Mesothelial cell of epicardium (in vitro differentiated cells): ENCODE data around the gene PKNOX1. TPM values are rescaled to one million over a fixed set of nuclear protein-coding genes. Genes with fewer than 3 reads are reported as not detected.

Experiments used
- DNase-seq, 2 experiments: peaks; one replicate each; pipeline ENCODE4 v3.0.0; 2021; ENCODE audit warnings: low spot score in 2 of 2; ENCODE audit not compliant: unreplicated experiment in 2 of 2
- H3K27ac Mint-ChIP-seq: 2 replicates; pipeline ENCODE4 v1.8.0; 2021; ENCODE audit warnings: mixed read lengths
- H3K27me3 Mint-ChIP-seq: 2 replicates; pipeline ENCODE4 v1.8.0; 2021; ENCODE audit warnings: low read depth, mixed read lengths
- H3K36me3 Mint-ChIP-seq: 2 replicates; pipeline ENCODE4 v1.8.0; 2021; ENCODE audit warnings: mixed read lengths
- H3K4me1 Mint-ChIP-seq: 2 replicates; pipeline ENCODE4 v1.8.0; 2021; ENCODE audit warnings: mixed read lengths
- H3K4me3 Mint-ChIP-seq: 2 replicates; pipeline ENCODE4 v1.8.0; 2021; ENCODE audit warnings: mild to moderate bottlenecking, moderate library complexity, mixed read lengths
- H3K9me3 Mint-ChIP-seq: 2 replicates; pipeline ENCODE4 v1.8.0; 2021; ENCODE audit warnings: mixed read lengths
- CTCF ChIP-seq: fragments of 200-600 bp; sonication (generic); IDR thresholded peaks from one replicate; pipeline ENCODE4 v1.5.0; 2021; ENCODE audit warnings: antibody characterized with exemption; ENCODE audit not compliant: unreplicated experiment
- total RNA-seq: library from RNA; stranded (reverse); gene quantifications from 3 replicates; pipeline ENCODE4 v1.2.1, GENCODE V29; 2021

Gene PKNOX1
- total RNA-seq, 1 donor from 2014 or later = 31.9 TPM

DNA sequence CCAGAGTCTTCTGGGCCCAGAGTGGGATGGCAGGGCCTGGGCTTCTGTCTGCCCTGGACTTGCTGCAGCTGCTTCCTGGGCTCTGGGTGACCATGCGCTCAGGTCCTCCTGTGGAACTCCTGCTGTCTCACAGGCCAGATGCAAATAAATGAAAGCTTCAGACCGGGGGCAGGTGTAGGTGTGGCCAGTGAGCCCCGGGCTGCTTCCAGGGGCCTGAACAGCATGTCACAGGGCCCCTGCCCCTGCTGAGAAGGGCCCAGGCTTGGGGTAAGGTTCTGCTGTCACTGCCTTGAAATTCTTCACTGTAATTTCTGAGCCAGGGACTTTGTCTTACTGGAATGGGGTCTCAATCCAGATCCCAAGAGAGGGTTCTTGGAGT, 2.5 kb upstream of the PKNOX1 start:
- DNase-seq = no peak
- no peak for TF ChIP-seq CTCF
- H3K27me3 Mint-ChIP-seq = no peaks in the 10 kb centered on the region
- H3K36me3 Mint-ChIP-seq = peaks cover 5% of the 10 kb centered on the region
- H3K9me3 Mint-ChIP-seq = peaks cover 5% of the 10 kb centered on the region
- peak overlapping the region; percentile 79 for H3K27ac Mint-ChIP-seq
- H3K4me3 Mint-ChIP-seq = no peak overlapping the region
- peaks cover 31% of the 10 kb centered on the region for H3K4me1 Mint-ChIP-seq

DNA sequence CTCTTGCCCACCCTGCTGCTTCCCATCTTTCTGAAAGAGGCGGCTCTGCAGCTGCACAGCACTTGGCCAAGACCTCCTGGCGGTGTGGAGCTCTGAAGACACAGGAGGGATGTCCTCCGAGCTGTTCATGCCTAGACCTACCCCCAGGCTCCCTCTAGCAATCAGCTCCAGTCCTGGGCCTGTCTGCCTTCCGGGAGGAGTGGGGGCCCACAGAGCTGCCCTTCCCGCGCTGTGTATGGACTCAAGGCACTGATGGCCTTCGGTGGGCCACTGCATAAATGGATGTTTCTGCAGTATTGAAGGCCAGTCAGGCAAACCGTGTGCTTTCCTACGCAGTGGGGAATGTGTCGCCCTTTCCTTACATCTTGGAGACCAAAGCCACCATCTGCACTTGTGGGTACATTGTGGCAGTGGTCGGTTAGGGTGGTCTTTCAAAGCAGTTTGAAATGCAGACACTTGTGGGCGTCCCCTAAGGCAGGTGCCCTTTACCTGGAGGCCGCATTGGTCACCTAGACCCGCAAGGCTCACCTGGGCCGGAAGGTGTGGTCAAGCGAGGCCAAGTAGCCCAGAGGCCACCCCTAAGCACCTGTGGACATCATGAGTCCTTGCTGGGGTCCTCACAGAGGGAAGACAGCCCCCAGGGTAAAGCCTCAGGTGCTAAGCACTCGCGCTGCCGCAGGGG, 912 bp upstream of the PKNOX1 start:
- Mint-ChIP-seq H3K9me3 (peaks cover 10% of the 10 kb centered on the region), H3K36me3 (peaks cover 12% of the 10 kb centered on the region), H3K27ac (peak overlapping the region; percentile 79), H3K27me3 (no peaks in the 10 kb centered on the region), H3K4me3 (peak overlapping the region; percentile 62), H3K4me1 (peaks cover 30% of the 10 kb centered on the region)
- no peak for DNase-seq
- TF ChIP-seq CTCF = no peak

- H3K4me3 Mint-ChIP-seq = peak overlapping the region; percentile 85
- peak overlapping the region; percentile 98 for H3K27ac Mint-ChIP-seq
- peak; percentile 67 to 68 for DNase-seq
- no peaks in the 10 kb centered on the region for H3K27me3 Mint-ChIP-seq
- H3K36me3 Mint-ChIP-seq = peaks cover 23% of the 10 kb centered on the region
- peaks cover 23% of the 10 kb centered on the region for H3K4me1 Mint-ChIP-seq
- TF ChIP-seq CTCF = no peak
- H3K9me3 Mint-ChIP-seq = peaks cover 14% of the 10 kb centered on the region
Measured at GRCh38 chr21:42974832-42975820, 764 bp downstream of the PKNOX1 start.

DNA sequence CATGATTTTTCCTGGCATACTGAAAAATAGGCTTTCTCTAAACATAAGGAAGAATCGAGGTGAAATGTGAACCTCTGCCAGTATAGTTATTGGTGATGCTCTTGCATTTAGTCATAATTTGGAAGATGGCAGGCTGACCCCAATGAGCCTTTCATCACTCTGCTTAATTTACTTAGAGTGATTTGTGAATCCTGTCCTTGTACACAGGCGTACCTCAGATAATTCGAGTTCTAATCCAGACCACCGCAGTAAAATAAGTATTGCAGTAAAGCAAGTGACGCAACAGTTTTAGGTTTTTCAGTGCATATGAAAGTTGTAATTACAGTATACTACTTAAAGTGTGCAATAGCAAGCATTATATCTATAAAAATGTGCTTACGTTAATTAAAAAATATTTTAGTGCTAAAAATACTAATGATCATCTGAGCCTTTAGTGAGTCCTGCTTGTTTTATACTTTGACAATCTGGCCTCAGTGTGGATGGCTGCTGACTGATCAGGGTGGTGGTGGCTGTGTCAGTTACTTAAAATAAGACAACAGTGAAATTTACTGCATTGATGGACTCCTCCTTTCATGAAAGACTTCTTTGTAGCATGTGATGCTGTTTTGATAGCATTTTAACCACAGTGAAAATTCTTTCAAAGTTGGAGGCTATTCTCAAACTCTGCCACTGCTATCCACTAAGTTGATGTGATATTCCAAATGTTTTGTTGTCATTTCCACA, 1.7 kb downstream of the PKNOX1 start:
- peaks cover 28% of the 10 kb centered on the region for H3K4me1 Mint-ChIP-seq
- no peaks in the 10 kb centered on the region for H3K27me3 Mint-ChIP-seq
- DNase-seq = no peak
- H3K4me3 Mint-ChIP-seq = peak overlapping the region; percentile 85
- TF ChIP-seq CTCF = no peak
- H3K9me3 Mint-ChIP-seq = peaks cover 14% of the 10 kb centered on the region
- peak overlapping the region; percentile 98 for H3K27ac Mint-ChIP-seq
- H3K36me3 Mint-ChIP-seq = peaks cover 23% of the 10 kb centered on the region
